Astrocyte (in vitro differentiated cells and primary cell): ENCODE data around the gene HLA-F. TPM values are rescaled to one million over a fixed set of nuclear protein-coding genes. Genes with fewer than 3 reads are reported as not detected.

Experiments
- DNase-seq: peaks from one replicate; pipeline ENCODE4 v3.0.0-alpha.2; 2010; ENCODE audit warnings: low read depth
- FAIRE-seq: peaks from 2 replicates; lab custom pipeline; 2011; peaks lifted over from hg19 to GRCh38; lab: Jason Lieb, UNC
- H2AFZ ChIP-seq: 2 replicates; pipeline ENCODE4 v1.6.0; 2012; ENCODE audit warnings: low read depth, low read length, inconsistent platforms
- H3K27ac ChIP-seq: 2 replicates; pipeline ENCODE4 v1.5.1; 2011; ENCODE audit warnings: low read depth, low read length, inconsistent platforms
- H3K27me3 ChIP-seq: 2 replicates; pipeline ENCODE4 v1.6.0; 2011; ENCODE audit warnings: low read length, inconsistent platforms; ENCODE audit not compliant: insufficient read depth
- H3K36me3 ChIP-seq: 2 replicates; pipeline ENCODE4 v1.5.1; 2011; ENCODE audit warnings: low read length, inconsistent platforms; ENCODE audit not compliant: insufficient read depth
- H3K4me1 ChIP-seq: 2 replicates; pipeline ENCODE4 v1.5.1; 2011; ENCODE audit warnings: low read length, inconsistent platforms; ENCODE audit not compliant: insufficient read depth
- H3K4me2 ChIP-seq: 2 replicates; pipeline ENCODE4 v1.6.0; 2012; ENCODE audit warnings: low read length, inconsistent platforms
- H3K4me3 ChIP-seq: 2 replicates; pipeline ENCODE4 v1.5.1; 2011; ENCODE audit warnings: low read depth, mild to moderate bottlenecking, low read length, inconsistent platforms; ENCODE audit not compliant: insufficient read depth
- H3K79me2 ChIP-seq: 2 replicates; pipeline ENCODE4 v1.6.0; 2012; ENCODE audit warnings: mild to moderate bottlenecking, low read length, inconsistent platforms; ENCODE audit not compliant: insufficient read depth
- H3K9ac ChIP-seq: 2 replicates; pipeline ENCODE4 v1.6.0; 2012; ENCODE audit warnings: mild to moderate bottlenecking, low read length, inconsistent platforms
- H3K9me3 ChIP-seq: 2 replicates; pipeline ENCODE4 v1.5.1; 2012; ENCODE audit warnings: low read depth, mild to moderate bottlenecking, low read length, inconsistent platforms; ENCODE audit not compliant: insufficient read depth
- H4K20me1 ChIP-seq: 2 replicates; pipeline ENCODE4 v1.6.0; 2012; ENCODE audit warnings: low read length, inconsistent platforms; ENCODE audit not compliant: insufficient read depth
- H3K27ac Mint-ChIP-seq: one replicate; pipeline ENCODE4 v1.8.0; 2021; ENCODE audit warnings: mild to moderate bottlenecking, mixed read lengths; ENCODE audit not compliant: unreplicated experiment
- H3K27me3 Mint-ChIP-seq: one replicate; pipeline ENCODE4 v1.8.0; 2021; ENCODE audit warnings: low read depth, mixed read lengths; ENCODE audit not compliant: unreplicated experiment
- H3K36me3 Mint-ChIP-seq: one replicate; pipeline ENCODE4 v1.8.0; 2021; ENCODE audit warnings: low read depth, mixed read lengths; ENCODE audit not compliant: unreplicated experiment
- H3K4me1 Mint-ChIP-seq: one replicate; pipeline ENCODE4 v1.8.0; 2021; ENCODE audit warnings: low read depth, mixed read lengths; ENCODE audit not compliant: unreplicated experiment
- H3K4me3 Mint-ChIP-seq: one replicate; pipeline ENCODE4 v1.8.0; 2021; ENCODE audit warnings: mild to moderate bottlenecking, moderate library complexity, mixed read lengths; ENCODE audit not compliant: unreplicated experiment
- H3K9me3 Mint-ChIP-seq: one replicate; pipeline ENCODE4 v1.8.0; 2021; ENCODE audit warnings: mild to moderate bottlenecking, mixed read lengths; ENCODE audit not compliant: unreplicated experiment
- EZH2 ChIP-seq: IDR thresholded peaks from 2 replicates; pipeline ENCODE4 v1.6.1; 2012; ENCODE audit warnings: mild to moderate bottlenecking, low read length, inconsistent platforms; ENCODE audit not compliant: insufficient read depth
- total RNA-seq: library from RNA; stranded (reverse); gene quantifications from 2 replicates; pipeline ENCODE4 v1.2.1, GENCODE V29; 2021
- TF ChIP-seq, protein P1 (sequence below): IDR thresholded peaks from 2 replicates; pipeline ENCODE4 v1.5.1; 2011; ENCODE audit warnings: low read depth, mild to moderate bottlenecking, inconsistent platforms, low read length, moderate library complexity; ENCODE audit not compliant: insufficient read depth

Gene HLA-F
- total RNA-seq, 1 donor from 2014 or later, result 7.4 TPM

DNA sequence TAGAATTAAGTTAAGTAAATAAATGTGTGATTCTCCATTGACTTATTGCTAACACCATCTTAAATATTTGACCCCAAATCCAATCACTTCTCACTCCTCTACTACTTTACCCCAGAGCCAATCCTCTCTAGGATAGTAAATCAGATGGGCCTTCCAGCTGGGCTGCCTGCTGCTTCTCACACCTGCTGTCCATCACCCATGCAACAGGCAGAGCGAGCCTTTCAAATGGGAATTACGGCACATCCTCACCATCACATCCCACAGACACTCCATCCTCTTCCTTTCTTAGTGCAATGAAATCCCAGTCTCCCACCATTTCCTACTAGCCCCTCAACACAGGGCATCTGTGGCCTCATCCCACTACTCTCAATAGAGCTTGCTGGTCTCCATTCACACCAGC, 34.0 kb downstream of the HLA-F start:
- no peak overlapping the region for H3K27ac Mint-ChIP-seq
- H3K79me2 ChIP-seq, result no peaks in the 10 kb centered on the region

DNA sequence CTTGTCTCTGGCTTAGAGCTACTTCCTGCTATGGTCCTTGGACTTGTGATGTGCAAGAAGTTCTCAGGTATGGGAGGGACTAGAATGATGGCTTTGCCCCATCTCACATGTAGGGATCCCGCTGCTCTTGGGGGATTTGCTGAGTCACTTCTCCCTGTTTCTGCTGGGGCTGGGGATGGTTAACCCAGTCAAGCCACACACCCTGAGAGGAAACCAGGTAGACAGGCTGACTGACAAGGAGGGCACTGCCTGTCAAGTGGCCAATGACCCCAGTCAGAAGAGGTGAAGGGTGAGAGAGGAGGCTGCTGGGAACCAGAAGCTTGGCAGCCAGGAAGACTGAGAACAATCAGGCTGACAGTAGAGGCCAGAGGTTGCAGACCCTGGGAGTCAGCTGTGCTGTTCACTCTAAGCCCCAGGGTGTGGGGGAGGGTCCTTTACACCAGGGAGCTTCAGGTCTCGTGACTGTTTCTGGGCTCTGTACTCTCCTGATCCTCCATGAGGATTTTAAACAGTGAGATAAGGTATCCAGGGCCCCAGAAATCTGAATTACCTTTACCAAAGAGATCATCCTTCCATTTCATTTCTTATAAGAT, 34.6 kb downstream of the HLA-F start:
- no peaks in the 10 kb centered on the region for H3K79me2 ChIP-seq
- H3K27ac Mint-ChIP-seq, result no peak overlapping the region
- H3K9me3 Mint-ChIP-seq, result peaks cover 3% of the 10 kb centered on the region
- H3K36me3 ChIP-seq, result no peaks in the 10 kb centered on the region
- no peak for FAIRE-seq
- H3K4me1 Mint-ChIP-seq, result peaks cover under 1% of the 10 kb centered on the region
- H3K27ac ChIP-seq, result no peak overlapping the region
- no peaks in the 10 kb centered on the region for H3K9me3 ChIP-seq
- no peaks in the 10 kb centered on the region for H3K4me1 ChIP-seq
- H3K27me3 ChIP-seq, result peaks cover 14% of the 10 kb centered on the region
- DNase-seq, result no peak
- no peaks in the 10 kb centered on the region for H3K36me3 Mint-ChIP-seq
- H3K9ac ChIP-seq, result no peak overlapping the region
- no peak overlapping the region for H3K4me3 Mint-ChIP-seq
- no peak overlapping the region for H3K4me3 ChIP-seq
- H3K27me3 Mint-ChIP-seq, result peaks cover 10% of the 10 kb centered on the region
- no peaks in the 10 kb centered on the region for H4K20me1 ChIP-seq
- H3K4me2 ChIP-seq, result no peak overlapping the region
- TF ChIP-seq, protein P1, sequence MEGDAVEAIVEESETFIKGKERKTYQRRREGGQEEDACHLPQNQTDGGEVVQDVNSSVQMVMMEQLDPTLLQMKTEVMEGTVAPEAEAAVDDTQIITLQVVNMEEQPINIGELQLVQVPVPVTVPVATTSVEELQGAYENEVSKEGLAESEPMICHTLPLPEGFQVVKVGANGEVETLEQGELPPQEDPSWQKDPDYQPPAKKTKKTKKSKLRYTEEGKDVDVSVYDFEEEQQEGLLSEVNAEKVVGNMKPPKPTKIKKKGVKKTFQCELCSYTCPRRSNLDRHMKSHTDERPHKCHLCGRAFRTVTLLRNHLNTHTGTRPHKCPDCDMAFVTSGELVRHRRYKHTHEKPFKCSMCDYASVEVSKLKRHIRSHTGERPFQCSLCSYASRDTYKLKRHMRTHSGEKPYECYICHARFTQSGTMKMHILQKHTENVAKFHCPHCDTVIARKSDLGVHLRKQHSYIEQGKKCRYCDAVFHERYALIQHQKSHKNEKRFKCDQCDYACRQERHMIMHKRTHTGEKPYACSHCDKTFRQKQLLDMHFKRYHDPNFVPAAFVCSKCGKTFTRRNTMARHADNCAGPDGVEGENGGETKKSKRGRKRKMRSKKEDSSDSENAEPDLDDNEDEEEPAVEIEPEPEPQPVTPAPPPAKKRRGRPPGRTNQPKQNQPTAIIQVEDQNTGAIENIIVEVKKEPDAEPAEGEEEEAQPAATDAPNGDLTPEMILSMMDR, result no peak
- TF ChIP-seq EZH2, result no peak
- no peak overlapping the region for H2AFZ ChIP-seq

More for the DNA sequence above, 34.0 kb downstream of the HLA-F start:
- Histone ChIP-seq H3K4me3 (no peak overlapping the region), H2AFZ (no peak overlapping the region), H3K4me2 (no peak overlapping the region), H3K9ac (no peak overlapping the region), H3K36me3 (no peaks in the 10 kb centered on the region), H3K9me3 (no peaks in the 10 kb centered on the region), H4K20me1 (no peaks in the 10 kb centered on the region), H3K4me1 (peaks cover 4% of the 10 kb centered on the region), H3K27me3 (peaks cover 14% of the 10 kb centered on the region), H3K27ac (no peak overlapping the region)
- H3K27me3 Mint-ChIP-seq, result peaks cover 10% of the 10 kb centered on the region
- no peaks in the 10 kb centered on the region for H3K36me3 Mint-ChIP-seq
- no peak for FAIRE-seq
- H3K4me3 Mint-ChIP-seq, result no peak overlapping the region
- no peaks in the 10 kb centered on the region for H3K4me1 Mint-ChIP-seq
- TF ChIP-seq, protein P1, result no peak
- TF ChIP-seq EZH2, result no peak
- no peak for DNase-seq
- H3K9me3 Mint-ChIP-seq, result peaks cover 3% of the 10 kb centered on the region

DNA sequence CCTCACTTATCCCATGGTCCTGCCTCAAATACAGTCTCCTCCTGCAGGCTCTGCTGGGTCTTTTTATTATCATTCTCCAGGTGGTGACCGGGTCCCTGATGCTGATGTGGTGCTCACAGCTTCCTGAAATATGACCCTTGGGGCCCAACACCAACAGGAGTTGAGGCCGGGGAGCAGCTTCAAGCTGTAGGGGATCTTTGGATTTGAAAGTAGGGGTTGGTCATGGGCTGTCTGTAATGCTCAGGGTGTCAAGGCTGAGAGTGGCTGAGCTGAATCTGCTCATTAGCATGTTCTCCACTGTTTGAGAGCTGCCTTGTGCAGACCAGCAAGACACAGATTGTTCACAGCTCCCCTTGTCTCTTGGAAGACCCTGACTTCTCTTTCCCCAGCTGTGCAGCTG, 35.5 kb downstream of the HLA-F start:
- FAIRE-seq, result no peak

More for the DNA sequence above, 35.5 kb downstream of the HLA-F start:
- H3K27ac Mint-ChIP-seq, result no peak overlapping the region
- no peaks in the 10 kb centered on the region for H3K9me3 ChIP-seq
- no peak overlapping the region for H3K9ac ChIP-seq
- peaks cover 14% of the 10 kb centered on the region for H3K27me3 ChIP-seq
- H3K79me2 ChIP-seq, result no peaks in the 10 kb centered on the region
- H3K27me3 Mint-ChIP-seq, result peaks cover 10% of the 10 kb centered on the region
- no peak overlapping the region for H3K27ac ChIP-seq
- TF ChIP-seq, protein P1, result no peak
- TF ChIP-seq EZH2, result no peak
- DNase-seq, result no peak
- no peaks in the 10 kb centered on the region for H4K20me1 ChIP-seq
- no peak overlapping the region for H3K4me3 Mint-ChIP-seq
- H3K36me3 Mint-ChIP-seq, result no peaks in the 10 kb centered on the region
- peaks cover 9% of the 10 kb centered on the region for H3K4me1 Mint-ChIP-seq
- no peak overlapping the region for H3K4me3 ChIP-seq
- H3K36me3 ChIP-seq, result no peaks in the 10 kb centered on the region
- H3K9me3 Mint-ChIP-seq, result peaks cover 3% of the 10 kb centered on the region
- H3K4me1 ChIP-seq, result peaks cover 6% of the 10 kb centered on the region
- no peak overlapping the region for H3K4me2 ChIP-seq
- no peak overlapping the region for H2AFZ ChIP-seq
